Body of pancreas (tissue), 4 donors: Measurements from ENCODE around the gene FAM177A1. TPM values are rescaled to one million over a fixed set of nuclear protein-coding genes. Genes with fewer than 3 reads are reported as not detected.

ENCODE experiments used
- ATAC-seq: fragments of 150-250 bp; one replicate; pipeline ENCODE4 v1.9.1; 2016
- DNase-seq, 4 donors: peaks; one replicate each; pipeline ENCODE4 v3.0.0-alpha.2; 2019
- H3K27ac ChIP-seq, 4 donors: fragments of 200-600 bp; sonication (generic); 1 replicate in 3 of 4; 2 replicates in 1 of 4; pipeline versions ENCODE4 v1.5.1 to v1.6.1; 2016 to 2019; ENCODE audit warnings: mild to moderate bottlenecking in 1 of 4, mixed read lengths in 1 of 4, moderate library complexity in 1 of 4
- H3K27me3 ChIP-seq, 2 donors: fragments of 200-600 bp; sonication (generic); one replicate each; pipeline ENCODE4 v1.6.0; 2016; ENCODE audit warnings: mild to moderate bottlenecking in 1 of 2
- H3K36me3 ChIP-seq, 2 donors: fragments of 200-600 bp; sonication (generic); replicated peaks in 1 of 2; 2 replicates each; pipeline ENCODE4 v1.5.1; 2016; ENCODE audit warnings: low read depth in 2 of 2; ENCODE audit not compliant: insufficient read depth in 1 of 2
- H3K4me1 ChIP-seq: fragments of 200-600 bp; sonication (generic); one replicate; pipeline ENCODE4 v1.6.0; 2016
- H3K4me3 ChIP-seq, 2 donors: fragments of 200-600 bp; sonication (generic); 1 replicate in 1 of 2; 2 replicates in 1 of 2; pipeline ENCODE4 v1.5.1; 2016 to 2019
- H3K9me3 ChIP-seq, 3 donors: fragments of 200-600 bp; sonication (generic); 1 replicate in 2 of 3; 2 replicates in 1 of 3; pipeline ENCODE4 v1.5.1; 2016
- CTCF ChIP-seq, 7 experiments: fragments of 450-650 bp in 4 of 7; fragments of 200-600 bp in 3 of 7; sonication (generic) in 3 of 7; IDR thresholded peaks; one replicate each; pipeline ENCODE4 v1.5.1; 2016 to 2019; ENCODE audit warnings: antibody characterized with exemption in 7 of 7
- POLR2A ChIP-seq, 3 donors: fragments of 450-650 bp; IDR thresholded peaks; one replicate each; pipeline ENCODE4 v1.6.1; 2016; ENCODE audit warnings: antibody characterized with exemption in 3 of 3, mild to moderate bottlenecking in 2 of 3
- WGBS, 2 donors: methylation state at CpG; one replicate each; pipeline ENCODE4 v1.1.5; 2017; 5-methylcytosine and 5-hydroxymethylcytosine counted together
- intact Hi-C: fragments of 100-400 bp; cut with DNase I; formaldehyde crosslinking; loops from one replicate; pipeline ENCODE4 v1.15.1; 2023
- total RNA-seq, 2 donors: library from RNA; depleted of rRNA; stranded (reverse); fragments of >200 nt; gene quantifications; one replicate each; pipeline ENCODE4 v1.1.0, GENCODE V29; 2016

FAM177A1 gene
- total RNA-seq, 2 donors from 2014 or later, result 11.5 to 22.3 TPM

- intact Hi-C loops, result no loop called here
- TF ChIP-seq POLR2A (IDR thresholded peaks at IDR 0.05) (no peak), CTCF (IDR thresholded peaks at IDR 0.05) (no peak)
- Histone ChIP-seq H3K9me3 (no peaks in the 10 kb centered on the region), H3K36me3 (peaks cover 0 to 2% of the 10 kb centered on the region in 2 donors), H3K27ac (no peak overlapping the region), H3K4me1 (no peaks in the 10 kb centered on the region), H3K27me3 (no peaks in the 10 kb centered on the region), H3K4me3 (no peak overlapping the region)
- ATAC-seq (no peak), DNase-seq (no peak)
- 71 to 95% methylated on average over 2 of the region's 2 CpGs for WGBS, 2 donors
Measured at GRCh38 chr14:35112641-35113040, 66.6 kb downstream of the FAM177A1 start.

- WGBS, 2 donors, result 95 to 96% methylated on average over 4 of the region's 4 CpGs
- DNase-seq (no peak), ATAC-seq (no peak)
- Histone ChIP-seq H3K36me3 (peaks cover 0 to 2% of the 10 kb centered on the region in 2 donors), H3K27me3 (no peaks in the 10 kb centered on the region), H3K4me3 (no peak overlapping the region), H3K27ac (no peak overlapping the region), H3K9me3 (no peaks in the 10 kb centered on the region), H3K4me1 (no peaks in the 10 kb centered on the region)
- intact Hi-C loops, result no loop called here
- TF ChIP-seq CTCF (IDR thresholded peaks at IDR 0.05) (no peak), POLR2A (IDR thresholded peaks at IDR 0.05) (no peak)
Measured at GRCh38 chr14:35113308-35113950, 67.4 kb downstream of the FAM177A1 start.

- Histone ChIP-seq H3K4me1 (no peaks in the 10 kb centered on the region), H3K36me3 (peaks cover 0 to 2% of the 10 kb centered on the region in 2 donors), H3K4me3 (no peak overlapping the region), H3K9me3 (no peaks in the 10 kb centered on the region), H3K27ac (no peak overlapping the region), H3K27me3 (no peaks in the 10 kb centered on the region)
- 83% methylated on average over 2 of the region's 2 CpGs for whole genome bisulfite sequencing, 2 donors
- ATAC-seq, result no peak
- intact Hi-C loops, result no loop called here
- DNase-seq, result no peak
- no peak for TF ChIP-seq CTCF (IDR thresholded peaks at IDR 0.05)
Measured at GRCh38 chr14:35114036-35114435, 68.0 kb downstream of the FAM177A1 start.

- WGBS, 2 donors, result 96% methylated on average over 4 of the region's 4 CpGs
- Histone ChIP-seq H3K9me3 (no peaks in the 10 kb centered on the region), H3K27ac (no peak overlapping the region), H3K36me3 (no peaks in the 10 kb centered on the region), H3K4me3 (no peak overlapping the region), H3K4me1 (peaks cover 5% of the 10 kb centered on the region), H3K27me3 (no peaks in the 10 kb centered on the region)
- no peak for ATAC-seq
- intact Hi-C loops, result no loop called here
- TF ChIP-seq CTCF (IDR thresholded peaks at IDR 0.05), result no peak
- no peak for TF ChIP-seq POLR2A (IDR thresholded peaks at IDR 0.05)
- DNase-seq, result no peak
Measured at GRCh38 chr14:35116242-35116641, 70.2 kb downstream of the FAM177A1 start.

- no peaks in the 10 kb centered on the region for H3K9me3 ChIP-seq
- WGBS, 2 donors, result 95 to 100% methylated on average over 2 of the region's 2 CpGs
- no peak for ATAC-seq
- H3K27me3 ChIP-seq, result no peaks in the 10 kb centered on the region
- peaks cover 5% of the 10 kb centered on the region for H3K4me1 ChIP-seq
- no peak overlapping the region for H3K27ac ChIP-seq
- DNase-seq, result no peak
- H3K4me3 ChIP-seq, result no peak overlapping the region
- intact Hi-C loops, result no loop called here
- TF ChIP-seq POLR2A (IDR thresholded peaks at IDR 0.05) (no peak), CTCF (IDR thresholded peaks at IDR 0.05) (no peak)
- no peaks in the 10 kb centered on the region for H3K36me3 ChIP-seq
Measured at GRCh38 chr14:35117112-35117511, 71.0 kb downstream of the FAM177A1 start.
